Uterus (tissue), 4 donors: ENCODE measurements around the gene ELK4. TPM values are rescaled to one million over a fixed set of nuclear protein-coding genes. Genes with fewer than 3 reads are reported as not detected.

Experiments used
- DNase-seq, 2 donors: peaks; one replicate each; pipeline ENCODE4 v3.0.0-alpha.2; 2019 to 2020
- H3K27ac ChIP-seq, 2 donors: fragments of 200-600 bp; sonication (generic); 1 replicate in 1 of 2; 2 replicates in 1 of 2; pipeline ENCODE4 v1.5.1; 2016 to 2018
- H3K27me3 ChIP-seq, 2 donors: fragments of 200-600 bp; sonication (generic); one replicate each; pipeline ENCODE4 v1.5.1; 2018 to 2019; ENCODE audit warnings: control low read depth in 1 of 2
- H3K36me3 ChIP-seq, 2 donors: fragments of 200-600 bp; sonication (generic); one replicate each; pipeline ENCODE4 v1.5.1; 2019; ENCODE audit warnings: control low read depth in 1 of 2
- H3K4me1 ChIP-seq, 2 donors: fragments of 200-600 bp; sonication (generic); one replicate each; pipeline ENCODE4 v1.5.1; 2018 to 2019; ENCODE audit warnings: control low read depth in 1 of 2
- H3K4me3 ChIP-seq, 2 donors: fragments of 200-600 bp; sonication (generic); 1 replicate in 1 of 2; 2 replicates in 1 of 2; pipeline ENCODE4 v1.5.1; 2018 to 2019; ENCODE audit warnings: mild to moderate bottlenecking in 1 of 2
- H3K9me3 ChIP-seq, 2 donors: fragments of 200-600 bp; sonication (generic); one replicate each; pipeline ENCODE4 v1.5.1; 2019; ENCODE audit warnings: control low read depth in 1 of 2
- CTCF ChIP-seq, 4 experiments: fragments of 200-600 bp in 2 of 4; fragments of 450-650 bp in 2 of 4; sonication (generic) in 2 of 4; IDR thresholded peaks; one replicate each; pipeline ENCODE4 v1.5.1; 2016 to 2019; ENCODE audit warnings: antibody characterized with exemption in 4 of 4, mild to moderate bottlenecking in 2 of 4, moderate library complexity in 1 of 4
- POLR2A ChIP-seq, 2 donors: fragments of 450-650 bp; IDR thresholded peaks; one replicate each; pipeline ENCODE4 v1.6.1; 2016; ENCODE audit warnings: antibody characterized with exemption in 2 of 2, mild to moderate bottlenecking in 1 of 2, moderate library complexity in 1 of 2
- intact Hi-C: fragments of 100-400 bp; cut with DNase I; formaldehyde crosslinking; loops from one replicate; pipeline ENCODE4 v1.15.1; 2023; ENCODE audit warnings: low total_unique reads
- total RNA-seq, 4 donors: library from RNA; depleted of rRNA in 3 of 4; stranded (reverse); fragments of >200 nt in 3 of 4; gene quantifications; one replicate each; pipeline versions ENCODE4 v1.1.0 to v1.2.4, GENCODE V29; 2014 to 2023
- donor health status: DM: yes; HTN: yes; CAD: no.

The ELK4 gene
- total RNA-seq, 4 donors from 2014 or later: 17.9 to 97.7 (median 26.7) TPM

GRCh38 chr1:205580140-205580922 lies 51.5 kb downstream of the ELK4 start:
- intact Hi-C loops: no loop called here
- Histone ChIP-seq H3K36me3 (no peaks in the 10 kb centered on the region), H3K27me3 (no peaks in the 10 kb centered on the region), H3K9me3 (no peaks in the 10 kb centered on the region), H3K4me3 (no peak overlapping the region), H3K4me1 (no peaks in the 10 kb centered on the region), H3K27ac (no peak overlapping the region)
- DNase-seq: no peak
- TF ChIP-seq CTCF (IDR thresholded peaks at IDR 0.05): no peak
- no peak for TF ChIP-seq POLR2A (IDR thresholded peaks at IDR 0.05)

DNA sequence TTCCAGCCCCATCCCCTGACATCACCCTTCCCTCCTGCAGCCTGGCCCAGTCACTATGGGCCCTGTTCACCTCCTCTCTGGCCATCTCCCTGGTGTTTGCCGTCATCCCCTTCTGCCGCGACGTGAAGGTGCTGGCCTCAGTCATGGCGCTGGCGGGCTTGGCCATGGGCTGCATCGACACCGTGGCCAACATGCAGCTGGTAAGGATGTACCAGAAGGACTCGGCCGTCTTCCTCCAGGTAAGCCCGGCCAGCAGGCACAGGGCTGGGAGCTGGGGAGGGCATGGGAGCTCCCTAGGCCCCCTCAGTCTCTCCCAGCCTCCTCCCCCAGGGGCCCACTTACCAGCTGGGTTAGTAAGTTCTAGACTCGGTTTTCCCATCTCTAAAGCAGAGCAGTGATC lies 52.1 kb downstream of the ELK4 start:
- intact Hi-C loops: no loop called here
- TF ChIP-seq POLR2A (IDR thresholded peaks at IDR 0.05) (no peak), CTCF (IDR thresholded peaks at IDR 0.05) (no peak)
- no peak overlapping the region for H3K4me3 ChIP-seq
- H3K36me3 ChIP-seq: no peaks in the 10 kb centered on the region
- H3K4me1 ChIP-seq: no peaks in the 10 kb centered on the region
- DNase-seq: no peak
- no peaks in the 10 kb centered on the region for H3K9me3 ChIP-seq
- no peaks in the 10 kb centered on the region for H3K27me3 ChIP-seq
- H3K27ac ChIP-seq: no peak overlapping the region

DNA sequence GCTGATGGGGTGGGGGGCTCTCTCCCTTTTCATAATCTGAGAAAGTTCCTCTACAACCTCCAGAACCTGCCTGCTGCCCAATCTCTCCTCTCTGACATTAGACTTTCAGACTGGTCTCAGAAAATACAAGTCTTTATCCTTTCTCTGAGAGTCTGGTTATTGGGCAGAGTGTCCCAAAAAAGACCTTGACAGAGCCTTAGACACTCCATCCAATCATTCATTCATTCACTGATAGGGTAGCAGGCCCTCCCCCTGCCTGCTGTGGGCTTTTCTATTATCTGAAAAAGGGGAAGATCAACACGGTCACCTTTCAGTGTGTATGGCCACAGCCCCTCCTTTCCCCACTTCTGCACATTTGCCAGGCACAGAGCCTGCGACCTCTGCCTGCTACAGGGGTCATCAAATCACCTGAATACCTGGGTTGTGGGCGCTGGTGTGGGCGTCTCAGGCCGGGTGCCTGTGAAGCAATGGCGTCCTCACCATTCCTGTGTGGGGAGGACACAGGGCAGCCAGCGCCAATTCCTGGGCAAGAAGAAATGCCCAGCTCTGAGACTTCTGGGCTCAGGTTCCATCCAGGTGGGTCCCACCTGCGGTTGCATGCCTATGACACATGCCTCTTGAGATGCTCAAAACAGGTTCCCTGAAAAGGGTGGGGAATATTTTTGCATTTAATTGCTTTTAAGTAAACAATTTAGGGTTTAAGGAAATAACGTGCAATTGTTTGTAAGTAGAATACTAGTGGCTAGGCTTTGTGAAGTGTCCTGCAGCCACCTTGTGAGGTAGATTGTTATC lies 52.8 kb downstream of the ELK4 start:
- no peak overlapping the region for H3K27ac ChIP-seq
- no peak for TF ChIP-seq POLR2A (IDR thresholded peaks at IDR 0.05)
- no peak for TF ChIP-seq CTCF (IDR thresholded peaks at IDR 0.05)
- no peaks in the 10 kb centered on the region for H3K27me3 ChIP-seq
- no peaks in the 10 kb centered on the region for H3K9me3 ChIP-seq
- DNase-seq: no peak
- intact Hi-C loops: no loop called here
- no peak overlapping the region for H3K4me3 ChIP-seq
- H3K36me3 ChIP-seq: no peaks in the 10 kb centered on the region
- no peaks in the 10 kb centered on the region for H3K4me1 ChIP-seq

GRCh38 chr1:205577874-205578658 lies 53.7 kb downstream of the ELK4 start:
- Histone ChIP-seq H3K27me3 (no peaks in the 10 kb centered on the region), H3K4me3 (no peak overlapping the region), H3K9me3 (no peaks in the 10 kb centered on the region), H3K36me3 (no peaks in the 10 kb centered on the region), H3K27ac (no peak overlapping the region), H3K4me1 (no peaks in the 10 kb centered on the region)
- DNase-seq: no peak
- intact Hi-C loops: no loop called here
- no peak for TF ChIP-seq CTCF (IDR thresholded peaks at IDR 0.05)
- no peak for TF ChIP-seq POLR2A (IDR thresholded peaks at IDR 0.05)
